Cardiac fibroblast (primary cell): ENCODE results near the gene RPS21.
A peak's percentile ranks its signal among the peaks of the same experiment; 100 is the strongest.

Source experiments
- DNase-seq, 2 donors: peaks; one replicate each; pipeline versions ENCODE4 v3.0.0 to v3.0.0-alpha.2; 2010; ENCODE audit warnings: low read depth in 2 of 2
- H3K4me3 ChIP-seq, 2 donors: replicated peaks in 1 of 2; 1 replicate in 1 of 2; 2 replicates in 1 of 2; pipeline ENCODE4 v1.5.1; 2011; ENCODE audit warnings: low read depth in 2 of 2, low read length in 2 of 2, mild to moderate bottlenecking in 2 of 2, moderate library complexity in 1 of 2
- CTCF ChIP-seq: IDR thresholded peaks from one replicate; pipeline ENCODE4 v1.5.1; 2011; ENCODE audit warnings: low read depth, mild to moderate bottlenecking, low read length, inconsistent platforms

RPS21 gene

DNA sequence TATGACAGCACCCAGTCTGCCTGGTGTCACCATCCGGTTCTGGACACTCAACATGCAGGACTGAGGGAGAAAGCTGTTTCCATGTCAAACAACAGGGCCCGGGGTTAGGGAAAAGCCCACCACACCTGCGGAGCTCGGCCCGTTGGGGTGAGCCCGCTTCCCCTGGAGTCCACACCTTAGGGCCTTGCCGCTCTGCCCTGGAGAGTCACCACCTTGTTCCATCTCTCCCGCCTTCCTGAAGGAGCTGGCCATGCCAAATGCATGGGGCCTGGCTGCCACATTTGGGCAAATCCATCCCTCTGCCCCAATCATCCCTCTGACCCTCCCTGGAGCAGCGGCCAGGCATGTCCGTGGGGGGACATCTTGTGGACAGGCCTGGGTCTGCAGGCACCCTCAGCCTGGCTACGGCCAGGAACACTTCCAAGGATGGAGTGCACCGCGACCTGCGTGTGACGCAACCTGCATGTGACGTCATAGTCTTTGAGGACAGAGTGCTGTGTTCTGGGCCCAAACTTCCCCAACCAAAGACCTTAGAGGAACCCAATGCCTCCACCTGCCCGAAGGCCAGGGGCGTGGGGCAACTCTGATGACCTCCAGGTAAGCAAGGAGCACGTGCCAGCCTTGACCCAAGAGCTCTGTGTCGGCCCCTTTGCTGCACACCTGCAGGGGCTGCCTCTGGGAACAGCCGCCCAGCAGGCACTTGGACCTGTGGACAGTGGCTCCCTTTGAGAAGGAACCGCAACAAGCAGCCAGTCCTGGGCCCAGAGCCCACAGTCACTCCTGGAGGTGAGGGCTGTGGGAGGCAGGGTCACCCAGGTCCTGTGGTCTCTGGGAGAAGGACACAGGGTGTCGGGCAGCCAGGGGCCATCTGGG, 18.4 kb downstream of the RPS21 start:
- TF ChIP-seq CTCF: peak; percentile 74
- peak; percentile 71 to 75 for DNase-seq
- H3K4me3 ChIP-seq: peak overlapping the region in 1 of 2 donors; percentile 67

- H3K4me3 ChIP-seq: peak overlapping the region; percentile 64 to 67
- no peak for DNase-seq
Observed at GRCh38 chr20:62405981-62406513, 19.1 kb downstream of the RPS21 start.

DNA sequence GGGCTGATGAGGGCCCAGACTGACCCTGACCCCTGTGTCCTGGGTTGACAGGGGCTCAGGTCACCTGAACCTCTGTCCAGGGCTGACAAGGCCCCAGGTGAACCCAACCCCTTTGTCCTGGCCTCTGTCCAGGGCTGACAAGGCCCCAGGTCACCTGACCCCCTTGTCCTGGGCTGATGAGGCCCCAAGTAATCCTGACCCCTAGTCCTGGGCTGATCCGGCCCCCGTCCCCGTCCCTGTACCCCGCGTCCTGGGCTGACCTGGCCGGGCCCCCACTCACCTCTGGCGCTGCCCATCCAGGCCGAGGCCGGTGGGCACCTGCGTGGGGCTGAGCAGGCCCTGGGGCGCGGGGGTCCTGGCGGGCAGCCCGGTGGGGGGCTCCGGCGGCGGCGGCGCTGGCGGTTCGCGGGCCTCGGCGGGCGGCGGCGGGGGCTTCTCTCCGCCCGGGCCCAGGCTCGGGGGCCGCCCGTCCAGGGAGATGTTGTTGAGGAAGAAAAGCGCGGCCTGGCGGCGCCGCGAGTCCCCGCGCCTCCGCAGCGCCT, 19.8 kb downstream of the RPS21 start:
- TF ChIP-seq CTCF: no peak
- H3K4me3 ChIP-seq: peak overlapping the region; percentile 64 to 67
- DNase-seq: no peak

More at GRCh38 chr20:62405981-62406513, 19.1 kb downstream of the RPS21 start:
- no peak for TF ChIP-seq CTCF

DNA sequence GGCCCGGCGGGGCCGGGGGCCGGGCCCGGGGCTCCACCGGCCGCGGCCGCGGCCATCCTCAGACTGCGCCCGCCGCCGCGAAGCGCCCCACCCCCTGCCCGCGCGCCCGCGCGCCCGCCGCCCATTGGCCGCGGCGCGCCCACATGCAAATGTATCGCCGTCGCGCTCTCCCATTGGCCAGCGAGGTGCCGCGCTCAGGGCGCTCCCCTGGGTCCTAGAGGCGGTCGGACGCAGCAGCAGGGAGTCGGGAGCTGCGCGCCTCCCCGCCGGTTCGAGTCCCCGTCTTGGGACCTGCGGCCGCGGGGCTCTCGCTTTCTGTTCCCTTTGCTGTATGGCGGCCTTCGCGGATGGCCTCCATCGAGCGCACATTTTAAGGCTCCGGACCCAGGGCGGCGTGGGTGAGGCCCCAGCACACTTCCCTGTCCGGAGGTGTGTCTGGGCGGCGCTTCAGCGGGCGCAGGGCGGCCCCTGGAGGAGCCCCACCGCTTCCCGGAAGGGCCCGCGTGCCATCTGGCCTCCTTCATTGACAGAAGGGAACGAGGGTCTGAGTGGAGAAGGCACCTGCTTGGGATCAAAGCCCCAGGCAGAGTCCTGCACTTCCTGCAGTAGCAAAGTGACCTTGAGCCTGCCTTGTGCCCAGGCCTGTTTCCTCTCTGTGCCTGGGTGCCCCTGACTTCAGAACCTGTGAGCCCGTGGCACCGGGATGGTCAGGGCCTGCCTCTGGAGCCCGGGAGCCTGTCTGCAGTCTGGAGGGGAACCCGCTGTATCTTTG, 20.5 kb downstream of the RPS21 start, which contains the start of gene CABLES2:
TSS of gene CABLES2 (minus strand) at position 65 of the 772 bp plus-strand sequence. CDS start at position 56, 9 bp downstream.
- no peak for TF ChIP-seq CTCF
- peak within 1 kb of the TSS; percentile 64 to 67 for H3K4me3 ChIP-seq
- peak; percentile 93 to 95 for DNase-seq

DNA sequence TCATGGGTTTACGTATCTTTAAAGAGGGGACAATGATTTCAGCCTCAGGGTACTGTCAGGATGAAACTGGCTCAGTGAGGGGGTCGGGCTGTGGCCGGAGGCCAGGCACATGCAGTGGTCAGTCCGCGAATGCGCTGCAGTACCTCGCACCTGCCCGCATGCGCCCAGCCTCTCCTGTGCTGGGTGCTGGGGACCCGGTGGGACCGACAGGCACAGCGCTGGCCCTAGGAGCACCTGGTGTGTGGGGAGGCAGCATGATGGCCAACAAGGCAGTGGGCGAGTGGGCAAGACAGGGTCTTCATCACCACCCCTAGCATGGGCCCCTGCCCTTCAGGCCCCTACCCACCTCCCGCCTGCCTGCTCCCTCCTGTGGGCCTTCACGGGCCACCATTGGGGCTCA, 21.2 kb downstream of the RPS21 start:
- TF ChIP-seq CTCF: no peak
- no peak overlapping the region for H3K4me3 ChIP-seq
- DNase-seq: no peak

DNA sequence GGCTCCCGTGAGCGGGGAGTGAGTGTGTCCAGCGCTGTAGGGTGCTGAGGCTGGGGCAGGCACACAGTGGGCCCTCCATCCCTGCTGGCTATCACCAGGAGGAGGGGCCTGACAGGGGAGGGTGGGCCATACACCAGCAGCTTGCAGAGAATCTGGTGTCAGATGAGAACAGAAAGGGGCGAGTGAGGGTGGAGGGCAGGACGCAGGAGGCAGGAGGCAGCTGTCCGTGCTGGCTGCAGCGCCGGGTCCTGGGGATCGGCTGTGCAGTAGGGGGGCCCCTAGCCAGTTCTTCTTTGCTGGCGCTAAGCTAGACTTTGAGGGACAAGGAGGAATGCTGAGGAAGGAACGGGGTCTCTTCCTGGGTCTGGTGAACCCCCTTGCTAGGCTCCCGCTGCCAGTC, 21.7 kb downstream of the RPS21 start:
- no peak overlapping the region for H3K4me3 ChIP-seq
- TF ChIP-seq CTCF: no peak
- no peak for DNase-seq
